ENCODE results near the gene CPXM1. TPM values are rescaled to one million over a fixed set of nuclear protein-coding genes. Genes with fewer than 3 reads are reported as not detected.

Gene CPXM1
- total and polyA plus RNA-seq, 2 experiments from 2014 or later, result 98.5 to 129 TPM

DNA sequence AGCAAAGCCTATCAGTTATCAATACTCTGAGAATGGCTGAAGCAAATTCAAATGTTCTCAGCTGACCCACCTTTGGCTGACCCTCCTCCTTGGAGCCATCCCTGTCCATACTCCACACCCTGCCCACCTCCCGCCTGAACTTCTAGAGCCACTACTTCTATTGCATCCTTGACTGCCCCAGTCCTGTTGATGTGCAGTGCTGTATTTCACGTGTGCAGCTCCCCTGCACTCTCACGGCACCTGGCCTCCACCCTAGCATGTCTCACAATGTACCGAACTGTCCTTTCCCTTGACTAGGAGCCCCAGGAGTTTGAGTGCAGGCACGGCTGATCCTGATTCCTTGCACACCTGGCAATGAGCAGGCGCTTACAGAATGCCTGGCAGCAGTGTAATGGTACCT is 7.0 kb downstream of the CPXM1 start:
- H3K9me3 ChIP-seq (ENCODE audit: low read depth), result no peaks in the 10 kb centered on the region
- no peak overlapping the region for H3K4me3 ChIP-seq
- no peaks in the 10 kb centered on the region for H3K27me3 ChIP-seq
- H3K27ac ChIP-seq, result no peak overlapping the region
- no peak for DNase-seq (ENCODE audit: low read depth in 1 of 2, low spot score in 1 of 2)
- H3K4me1 ChIP-seq (ENCODE audit: low read depth), result no peaks in the 10 kb centered on the region
- TF ChIP-seq, protein P1, sequence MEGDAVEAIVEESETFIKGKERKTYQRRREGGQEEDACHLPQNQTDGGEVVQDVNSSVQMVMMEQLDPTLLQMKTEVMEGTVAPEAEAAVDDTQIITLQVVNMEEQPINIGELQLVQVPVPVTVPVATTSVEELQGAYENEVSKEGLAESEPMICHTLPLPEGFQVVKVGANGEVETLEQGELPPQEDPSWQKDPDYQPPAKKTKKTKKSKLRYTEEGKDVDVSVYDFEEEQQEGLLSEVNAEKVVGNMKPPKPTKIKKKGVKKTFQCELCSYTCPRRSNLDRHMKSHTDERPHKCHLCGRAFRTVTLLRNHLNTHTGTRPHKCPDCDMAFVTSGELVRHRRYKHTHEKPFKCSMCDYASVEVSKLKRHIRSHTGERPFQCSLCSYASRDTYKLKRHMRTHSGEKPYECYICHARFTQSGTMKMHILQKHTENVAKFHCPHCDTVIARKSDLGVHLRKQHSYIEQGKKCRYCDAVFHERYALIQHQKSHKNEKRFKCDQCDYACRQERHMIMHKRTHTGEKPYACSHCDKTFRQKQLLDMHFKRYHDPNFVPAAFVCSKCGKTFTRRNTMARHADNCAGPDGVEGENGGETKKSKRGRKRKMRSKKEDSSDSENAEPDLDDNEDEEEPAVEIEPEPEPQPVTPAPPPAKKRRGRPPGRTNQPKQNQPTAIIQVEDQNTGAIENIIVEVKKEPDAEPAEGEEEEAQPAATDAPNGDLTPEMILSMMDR (IDR thresholded peaks at IDR 0.05; ENCODE audit: low read depth, low read length), result no peak
- H3K36me3 ChIP-seq, result peaks cover 6% of the 10 kb centered on the region

DNA sequence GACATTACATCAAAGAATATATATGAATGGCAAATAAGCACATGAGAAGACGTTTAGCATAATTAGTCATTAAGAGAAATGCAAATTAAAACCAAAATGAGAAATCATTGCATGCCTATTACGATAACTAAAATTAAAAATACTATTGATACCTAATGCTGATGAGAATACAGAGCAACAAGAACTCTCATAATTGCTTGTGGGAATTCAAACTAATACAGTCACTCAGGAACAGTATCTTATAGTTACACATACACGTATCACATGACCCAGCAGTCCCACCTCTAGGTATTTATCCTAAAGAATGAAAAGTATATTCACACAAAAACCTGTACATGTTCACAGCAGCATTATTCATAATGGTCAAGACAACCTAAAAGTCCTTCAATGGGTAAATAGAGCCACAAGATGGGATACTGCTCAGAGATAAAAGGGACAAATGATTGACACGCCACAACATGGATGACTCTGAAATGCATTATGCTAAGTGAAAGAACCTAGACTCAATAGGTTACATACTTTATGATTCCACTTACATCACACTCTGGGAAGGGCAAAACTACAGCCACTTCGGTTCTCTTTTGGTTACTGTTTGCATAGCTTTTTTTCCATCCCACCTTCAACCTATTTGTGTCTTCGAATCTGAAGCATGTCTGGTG is 16.4 kb downstream of the CPXM1 start:
- H3K36me3 ChIP-seq, result no peaks in the 10 kb centered on the region
- peaks cover 23% of the 10 kb centered on the region for H3K27me3 ChIP-seq
- no peak for DNase-seq (ENCODE audit: low read depth in 1 of 2, low spot score in 1 of 2)
- TF ChIP-seq, protein P1 (IDR thresholded peaks at IDR 0.05; ENCODE audit: low read depth, low read length), result no peak
- H3K4me1 ChIP-seq (ENCODE audit: low read depth), result no peaks in the 10 kb centered on the region
- no peak overlapping the region for H3K4me3 ChIP-seq
- H3K27ac ChIP-seq, result no peak overlapping the region
- H3K9me3 ChIP-seq (ENCODE audit: low read depth), result no peaks in the 10 kb centered on the region

DNA sequence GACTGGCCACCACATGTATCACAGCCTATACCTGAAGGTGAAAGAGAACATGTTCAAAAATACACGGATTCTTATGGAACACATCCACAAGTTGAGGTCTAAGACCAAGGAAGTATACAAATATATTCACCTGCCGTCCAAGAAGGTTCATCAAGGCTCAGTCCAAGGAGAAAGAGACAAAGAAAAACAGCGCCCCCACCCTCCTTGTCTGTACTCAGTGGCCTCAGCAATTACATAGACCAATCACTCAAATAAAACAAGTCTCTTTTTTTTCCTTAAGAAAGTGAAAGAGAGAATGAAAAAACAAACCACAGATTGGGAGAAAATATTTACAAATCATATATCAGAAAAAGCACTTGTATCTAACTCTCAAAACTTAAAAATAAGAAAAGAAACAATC is 19.5 kb downstream of the CPXM1 start:
- Histone ChIP-seq H3K36me3 (no peaks in the 10 kb centered on the region), H3K4me1 (ENCODE audit: low read depth) (no peaks in the 10 kb centered on the region), H3K27ac (no peak overlapping the region), H3K4me3 (no peak overlapping the region), H3K27me3 (peaks cover 27% of the 10 kb centered on the region), H3K9me3 (ENCODE audit: low read depth) (no peaks in the 10 kb centered on the region)
- TF ChIP-seq, protein P1 (IDR thresholded peaks at IDR 0.05; ENCODE audit: low read depth, low read length), result no peak
- no peak for DNase-seq (ENCODE audit: low read depth in 1 of 2, low spot score in 1 of 2)

DNA sequence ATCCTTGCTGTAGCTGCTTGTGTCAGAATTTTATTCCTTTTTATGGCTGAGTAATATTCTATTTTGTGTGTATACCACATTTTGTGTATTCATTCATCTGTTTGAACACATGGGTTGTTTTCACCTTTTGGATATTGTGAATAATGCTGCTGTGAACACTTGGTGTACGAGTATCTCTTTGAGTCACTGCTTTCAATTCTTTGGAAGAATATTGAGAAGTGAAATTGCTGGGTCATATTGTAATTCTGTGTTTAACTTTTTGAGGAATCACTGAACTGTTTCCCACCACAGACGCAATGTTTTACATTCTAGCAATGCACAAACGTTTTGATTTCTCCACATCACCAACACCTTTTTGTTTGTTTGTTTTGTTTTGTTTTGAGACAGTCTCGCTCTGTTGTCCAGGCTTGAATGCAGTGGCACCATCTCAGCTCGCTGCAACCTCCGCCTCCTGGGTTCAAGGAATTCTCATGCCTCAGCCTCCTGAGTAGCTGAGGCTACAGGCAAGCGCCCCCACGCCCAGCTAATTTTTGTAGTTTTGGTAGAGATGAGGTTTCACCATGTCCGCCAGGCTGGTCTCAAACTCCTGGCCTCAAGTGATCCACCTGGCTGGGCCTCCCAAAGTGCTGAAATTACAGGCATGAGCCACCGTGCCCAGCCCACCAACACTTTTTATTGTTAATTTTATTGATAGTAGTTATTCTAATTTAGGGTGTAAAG is 21.7 kb downstream of the CPXM1 start:
- H3K9me3 ChIP-seq (ENCODE audit: low read depth), result no peaks in the 10 kb centered on the region
- no peaks in the 10 kb centered on the region for H3K36me3 ChIP-seq

DNA sequence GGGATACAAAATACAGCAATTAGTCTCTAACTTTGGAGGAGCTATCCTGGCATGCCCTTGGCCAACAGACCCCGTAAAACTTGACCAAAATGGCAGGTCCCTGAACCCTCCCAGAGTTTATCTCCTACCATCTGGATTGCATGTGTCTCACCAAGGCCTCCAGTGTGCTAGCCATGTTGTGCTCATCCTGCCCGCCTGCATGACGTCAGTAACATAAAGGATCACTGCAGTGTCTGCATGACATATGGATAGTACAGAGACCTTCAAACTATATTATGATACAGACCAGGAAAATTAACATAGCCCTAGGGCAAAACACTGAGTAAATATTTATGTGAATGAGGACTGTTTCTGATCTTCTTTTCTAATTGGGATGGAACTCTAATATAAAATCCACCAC is 25.3 kb downstream of the CPXM1 start:
- Histone ChIP-seq H3K27ac (no peak overlapping the region), H3K9me3 (ENCODE audit: low read depth) (no peaks in the 10 kb centered on the region), H3K4me3 (no peak overlapping the region), H3K4me1 (ENCODE audit: low read depth) (no peaks in the 10 kb centered on the region), H3K36me3 (no peaks in the 10 kb centered on the region), H3K27me3 (peaks cover 7% of the 10 kb centered on the region)
- DNase-seq (ENCODE audit: low read depth in 1 of 2, low spot score in 1 of 2), result no peak
- TF ChIP-seq, protein P1 (IDR thresholded peaks at IDR 0.05; ENCODE audit: low read depth, low read length), result no peak

More for the DNA sequence above, 21.7 kb downstream of the CPXM1 start:
- no peak overlapping the region for H3K4me3 ChIP-seq
- no peak overlapping the region for H3K27ac ChIP-seq
- H3K27me3 ChIP-seq, result peaks cover 27% of the 10 kb centered on the region
- DNase-seq (ENCODE audit: low read depth in 1 of 2, low spot score in 1 of 2), result no peak
- TF ChIP-seq, protein P1 (IDR thresholded peaks at IDR 0.05; ENCODE audit: low read depth, low read length), result no peak
- no peaks in the 10 kb centered on the region for H3K4me1 ChIP-seq (ENCODE audit: low read depth)
